Measurements from ENCODE around the gene ALPL. TPM values are rescaled to one million over a fixed set of nuclear protein-coding genes. Genes with fewer than 3 reads are reported as not detected.

ALPL gene
- total RNA-seq, 1 experiment from 2014 or later = 140 TPM

GRCh38 chr1:21547876-21548275 lies 38.7 kb downstream of the ALPL start (continued):
- TF ChIP-seq, protein P1, sequence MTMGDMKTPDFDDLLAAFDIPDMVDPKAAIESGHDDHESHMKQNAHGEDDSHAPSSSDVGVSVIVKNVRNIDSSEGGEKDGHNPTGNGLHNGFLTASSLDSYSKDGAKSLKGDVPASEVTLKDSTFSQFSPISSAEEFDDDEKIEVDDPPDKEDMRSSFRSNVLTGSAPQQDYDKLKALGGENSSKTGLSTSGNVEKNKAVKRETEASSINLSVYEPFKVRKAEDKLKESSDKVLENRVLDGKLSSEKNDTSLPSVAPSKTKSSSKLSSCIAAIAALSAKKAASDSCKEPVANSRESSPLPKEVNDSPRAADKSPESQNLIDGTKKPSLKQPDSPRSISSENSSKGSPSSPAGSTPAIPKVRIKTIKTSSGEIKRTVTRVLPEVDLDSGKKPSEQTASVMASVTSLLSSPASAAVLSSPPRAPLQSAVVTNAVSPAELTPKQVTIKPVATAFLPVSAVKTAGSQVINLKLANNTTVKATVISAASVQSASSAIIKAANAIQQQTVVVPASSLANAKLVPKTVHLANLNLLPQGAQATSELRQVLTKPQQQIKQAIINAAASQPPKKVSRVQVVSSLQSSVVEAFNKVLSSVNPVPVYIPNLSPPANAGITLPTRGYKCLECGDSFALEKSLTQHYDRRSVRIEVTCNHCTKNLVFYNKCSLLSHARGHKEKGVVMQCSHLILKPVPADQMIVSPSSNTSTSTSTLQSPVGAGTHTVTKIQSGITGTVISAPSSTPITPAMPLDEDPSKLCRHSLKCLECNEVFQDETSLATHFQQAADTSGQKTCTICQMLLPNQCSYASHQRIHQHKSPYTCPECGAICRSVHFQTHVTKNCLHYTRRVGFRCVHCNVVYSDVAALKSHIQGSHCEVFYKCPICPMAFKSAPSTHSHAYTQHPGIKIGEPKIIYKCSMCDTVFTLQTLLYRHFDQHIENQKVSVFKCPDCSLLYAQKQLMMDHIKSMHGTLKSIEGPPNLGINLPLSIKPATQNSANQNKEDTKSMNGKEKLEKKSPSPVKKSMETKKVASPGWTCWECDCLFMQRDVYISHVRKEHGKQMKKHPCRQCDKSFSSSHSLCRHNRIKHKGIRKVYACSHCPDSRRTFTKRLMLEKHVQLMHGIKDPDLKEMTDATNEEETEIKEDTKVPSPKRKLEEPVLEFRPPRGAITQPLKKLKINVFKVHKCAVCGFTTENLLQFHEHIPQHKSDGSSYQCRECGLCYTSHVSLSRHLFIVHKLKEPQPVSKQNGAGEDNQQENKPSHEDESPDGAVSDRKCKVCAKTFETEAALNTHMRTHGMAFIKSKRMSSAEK (CRISPR knock-in tag; IDR thresholded peaks at IDR 0.05; ENCODE audit: borderline replicate concordance) = no peak
- TF ChIP-seq FOXP1 (CRISPR knock-in tag; IDR thresholded peaks at IDR 0.05; ENCODE audit: borderline replicate concordance) (no peak), SOX15 (CRISPR knock-in tag; IDR thresholded peaks at IDR 0.05) (no peak)

DNA sequence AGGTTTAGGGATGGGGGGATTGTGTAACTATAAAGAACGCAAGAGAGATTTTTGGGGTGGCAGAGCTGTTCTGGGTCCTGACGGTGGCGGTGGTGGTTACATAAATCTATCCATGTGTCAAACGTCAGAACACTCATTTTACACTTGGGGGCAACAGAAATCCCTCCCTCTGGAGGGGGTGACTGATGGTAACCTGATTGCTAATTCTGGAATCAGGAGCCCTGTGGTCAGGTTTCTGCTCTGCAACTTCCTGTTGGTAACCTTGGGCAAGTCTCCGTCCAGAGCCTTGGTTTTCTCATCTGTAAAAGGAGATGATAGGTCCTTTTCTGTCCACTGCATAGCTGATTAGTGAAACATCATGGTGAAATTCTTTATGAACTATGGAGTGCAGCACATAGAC lies 40.9 kb downstream of the ALPL start:
- Mint-ChIP-seq H3K4me3 (no peak overlapping the region), H3K36me3 (peaks cover 4% of the 10 kb centered on the region), H3K4me1 (peaks cover 36% of the 10 kb centered on the region), H3K27me3 (ENCODE audit: low read depth) (no peaks in the 10 kb centered on the region), H3K9me3 (no peaks in the 10 kb centered on the region), H3K27ac (no peak overlapping the region)
- ATAC-seq (no peak), DNase-seq (ENCODE audit: low spot score) (no peak)
- CTCF ChIA-PET = interaction anchor here (1.1 kb wide), 1 partner anchor 45 kb away, joined by 4 read pairs; no protein-coding TSS in a partner anchor
- POLR2A ChIA-PET = interaction anchor here (1.3 kb wide), 1 partner anchor 9 kb away, joined by 3 read pairs; no protein-coding TSS in a partner anchor
- TF ChIP-seq ATF1 (CRISPR knock-in tag; IDR thresholded peaks at IDR 0.05) (no peak), GTF2I (CRISPR knock-in tag; conservative IDR thresholded peaks at IDR 0.05) (no peak), NFYB (CRISPR knock-in tag; conservative IDR thresholded peaks at IDR 0.05; ENCODE audit: low read depth) (no peak), MLX (CRISPR knock-in tag; IDR thresholded peaks at IDR 0.05) (no peak), NR3C1 (CRISPR knock-in tag; conservative IDR thresholded peaks at IDR 0.05; ENCODE audit: low read depth) (no peak), JAZF1 (CRISPR knock-in tag; IDR thresholded peaks at IDR 0.05) (no peak), RELA (CRISPR knock-in tag; IDR thresholded peaks at IDR 0.05; ENCODE audit: borderline replicate concordance) (no peak), ETV6 (CRISPR knock-in tag; IDR thresholded peaks at IDR 0.05) (no peak), ZNF219 (CRISPR knock-in tag; IDR thresholded peaks at IDR 0.05; ENCODE audit: borderline replicate concordance) (no peak), ZNF263 (CRISPR knock-in tag; IDR thresholded peaks at IDR 0.05; ENCODE audit: low read depth) (no peak)
- TF ChIP-seq, protein P2, sequence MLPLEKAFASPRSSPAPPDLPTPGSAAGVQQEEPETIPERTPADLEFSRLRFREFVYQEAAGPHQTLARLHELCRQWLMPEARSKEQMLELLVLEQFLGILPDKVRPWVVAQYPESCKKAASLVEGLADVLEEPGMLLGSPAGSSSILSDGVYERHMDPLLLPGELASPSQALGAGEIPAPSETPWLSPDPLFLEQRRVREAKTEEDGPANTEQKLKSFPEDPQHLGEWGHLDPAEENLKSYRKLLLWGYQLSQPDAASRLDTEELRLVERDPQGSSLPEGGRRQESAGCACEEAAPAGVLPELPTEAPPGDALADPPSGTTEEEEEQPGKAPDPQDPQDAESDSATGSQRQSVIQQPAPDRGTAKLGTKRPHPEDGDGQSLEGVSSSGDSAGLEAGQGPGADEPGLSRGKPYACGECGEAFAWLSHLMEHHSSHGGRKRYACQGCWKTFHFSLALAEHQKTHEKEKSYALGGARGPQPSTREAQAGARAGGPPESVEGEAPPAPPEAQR (CRISPR knock-in tag; IDR thresholded peaks at IDR 0.05) = no peak
- TF ChIP-seq, protein P3, sequence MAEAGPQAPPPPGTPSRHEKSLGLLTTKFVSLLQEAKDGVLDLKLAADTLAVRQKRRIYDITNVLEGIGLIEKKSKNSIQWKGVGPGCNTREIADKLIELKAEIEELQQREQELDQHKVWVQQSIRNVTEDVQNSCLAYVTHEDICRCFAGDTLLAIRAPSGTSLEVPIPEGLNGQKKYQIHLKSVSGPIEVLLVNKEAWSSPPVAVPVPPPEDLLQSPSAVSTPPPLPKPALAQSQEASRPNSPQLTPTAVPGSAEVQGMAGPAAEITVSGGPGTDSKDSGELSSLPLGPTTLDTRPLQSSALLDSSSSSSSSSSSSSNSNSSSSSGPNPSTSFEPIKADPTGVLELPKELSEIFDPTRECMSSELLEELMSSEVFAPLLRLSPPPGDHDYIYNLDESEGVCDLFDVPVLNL (CRISPR knock-in tag; IDR thresholded peaks at IDR 0.05; ENCODE audit: borderline replicate concordance, low read depth) = no peak
- TF ChIP-seq, protein P4, sequence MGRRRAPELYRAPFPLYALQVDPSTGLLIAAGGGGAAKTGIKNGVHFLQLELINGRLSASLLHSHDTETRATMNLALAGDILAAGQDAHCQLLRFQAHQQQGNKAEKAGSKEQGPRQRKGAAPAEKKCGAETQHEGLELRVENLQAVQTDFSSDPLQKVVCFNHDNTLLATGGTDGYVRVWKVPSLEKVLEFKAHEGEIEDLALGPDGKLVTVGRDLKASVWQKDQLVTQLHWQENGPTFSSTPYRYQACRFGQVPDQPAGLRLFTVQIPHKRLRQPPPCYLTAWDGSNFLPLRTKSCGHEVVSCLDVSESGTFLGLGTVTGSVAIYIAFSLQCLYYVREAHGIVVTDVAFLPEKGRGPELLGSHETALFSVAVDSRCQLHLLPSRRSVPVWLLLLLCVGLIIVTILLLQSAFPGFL (CRISPR knock-in tag; IDR thresholded peaks at IDR 0.05; ENCODE audit: borderline replicate concordance) = no peak
- TF ChIP-seq, protein P5, sequence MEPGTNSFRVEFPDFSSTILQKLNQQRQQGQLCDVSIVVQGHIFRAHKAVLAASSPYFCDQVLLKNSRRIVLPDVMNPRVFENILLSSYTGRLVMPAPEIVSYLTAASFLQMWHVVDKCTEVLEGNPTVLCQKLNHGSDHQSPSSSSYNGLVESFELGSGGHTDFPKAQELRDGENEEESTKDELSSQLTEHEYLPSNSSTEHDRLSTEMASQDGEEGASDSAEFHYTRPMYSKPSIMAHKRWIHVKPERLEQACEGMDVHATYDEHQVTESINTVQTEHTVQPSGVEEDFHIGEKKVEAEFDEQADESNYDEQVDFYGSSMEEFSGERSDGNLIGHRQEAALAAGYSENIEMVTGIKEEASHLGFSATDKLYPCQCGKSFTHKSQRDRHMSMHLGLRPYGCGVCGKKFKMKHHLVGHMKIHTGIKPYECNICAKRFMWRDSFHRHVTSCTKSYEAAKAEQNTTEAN (CRISPR knock-in tag; IDR thresholded peaks at IDR 0.05) = no peak
- TF ChIP-seq, protein P6, sequence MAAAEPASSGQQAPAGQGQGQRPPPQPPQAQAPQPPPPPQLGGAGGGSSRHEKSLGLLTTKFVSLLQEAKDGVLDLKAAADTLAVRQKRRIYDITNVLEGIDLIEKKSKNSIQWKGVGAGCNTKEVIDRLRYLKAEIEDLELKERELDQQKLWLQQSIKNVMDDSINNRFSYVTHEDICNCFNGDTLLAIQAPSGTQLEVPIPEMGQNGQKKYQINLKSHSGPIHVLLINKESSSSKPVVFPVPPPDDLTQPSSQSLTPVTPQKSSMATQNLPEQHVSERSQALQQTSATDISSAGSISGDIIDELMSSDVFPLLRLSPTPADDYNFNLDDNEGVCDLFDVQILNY (CRISPR knock-in tag; IDR thresholded peaks at IDR 0.05) = no peak
